22Rv1 (cell line): ENCODE data around the gene ATP6AP2.
"Not testable (repeated sequence)": the region's sequence is repeated elsewhere in the genome, so short reads cannot be mapped to it uniquely, and the experiment has no call there.

Source experiments
- H3K27ac ChIP-seq: fragments of 450-650 bp; 2 replicates; pipeline ENCODE4 v1.5.1; 2017
- ZFX ChIP-seq: fragments of 450-650 bp; IDR thresholded peaks from 2 replicates; pipeline ENCODE4 v1.6.1; 2017; ENCODE audit warnings: antibody characterized with exemption, borderline replicate concordance
- TF ChIP-seq, protein P1 (sequence below): fragments of 450-650 bp; IDR thresholded peaks from 2 replicates; pipeline ENCODE4 v1.5.1; 2017; ENCODE audit warnings: mild to moderate bottlenecking

ATP6AP2 gene

DNA sequence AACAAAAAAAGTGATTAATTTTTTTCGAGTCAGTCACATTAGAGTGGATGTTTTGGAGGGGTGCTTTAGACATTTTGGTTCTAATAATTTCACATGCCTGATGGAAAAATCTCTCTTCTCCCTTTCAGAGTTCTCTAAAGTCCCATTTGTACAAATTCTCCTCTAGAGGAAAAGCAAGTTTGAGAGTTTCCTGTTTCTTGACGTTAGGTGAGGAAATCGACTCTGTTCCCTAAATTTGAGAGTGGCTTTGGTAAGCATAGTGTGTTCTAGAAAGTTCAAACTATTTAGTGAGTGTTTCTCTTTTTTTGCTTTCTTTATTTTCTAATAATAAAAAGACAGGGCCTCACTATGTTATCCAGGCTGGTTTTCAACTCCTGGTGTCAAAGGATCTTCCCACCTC, 1.6 kb upstream of the ATP6AP2 start:
- H3K27ac ChIP-seq, result no peak overlapping the region
- TF ChIP-seq, protein P1, sequence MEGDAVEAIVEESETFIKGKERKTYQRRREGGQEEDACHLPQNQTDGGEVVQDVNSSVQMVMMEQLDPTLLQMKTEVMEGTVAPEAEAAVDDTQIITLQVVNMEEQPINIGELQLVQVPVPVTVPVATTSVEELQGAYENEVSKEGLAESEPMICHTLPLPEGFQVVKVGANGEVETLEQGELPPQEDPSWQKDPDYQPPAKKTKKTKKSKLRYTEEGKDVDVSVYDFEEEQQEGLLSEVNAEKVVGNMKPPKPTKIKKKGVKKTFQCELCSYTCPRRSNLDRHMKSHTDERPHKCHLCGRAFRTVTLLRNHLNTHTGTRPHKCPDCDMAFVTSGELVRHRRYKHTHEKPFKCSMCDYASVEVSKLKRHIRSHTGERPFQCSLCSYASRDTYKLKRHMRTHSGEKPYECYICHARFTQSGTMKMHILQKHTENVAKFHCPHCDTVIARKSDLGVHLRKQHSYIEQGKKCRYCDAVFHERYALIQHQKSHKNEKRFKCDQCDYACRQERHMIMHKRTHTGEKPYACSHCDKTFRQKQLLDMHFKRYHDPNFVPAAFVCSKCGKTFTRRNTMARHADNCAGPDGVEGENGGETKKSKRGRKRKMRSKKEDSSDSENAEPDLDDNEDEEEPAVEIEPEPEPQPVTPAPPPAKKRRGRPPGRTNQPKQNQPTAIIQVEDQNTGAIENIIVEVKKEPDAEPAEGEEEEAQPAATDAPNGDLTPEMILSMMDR, result no peak
- TF ChIP-seq ZFX, result no peak

DNA sequence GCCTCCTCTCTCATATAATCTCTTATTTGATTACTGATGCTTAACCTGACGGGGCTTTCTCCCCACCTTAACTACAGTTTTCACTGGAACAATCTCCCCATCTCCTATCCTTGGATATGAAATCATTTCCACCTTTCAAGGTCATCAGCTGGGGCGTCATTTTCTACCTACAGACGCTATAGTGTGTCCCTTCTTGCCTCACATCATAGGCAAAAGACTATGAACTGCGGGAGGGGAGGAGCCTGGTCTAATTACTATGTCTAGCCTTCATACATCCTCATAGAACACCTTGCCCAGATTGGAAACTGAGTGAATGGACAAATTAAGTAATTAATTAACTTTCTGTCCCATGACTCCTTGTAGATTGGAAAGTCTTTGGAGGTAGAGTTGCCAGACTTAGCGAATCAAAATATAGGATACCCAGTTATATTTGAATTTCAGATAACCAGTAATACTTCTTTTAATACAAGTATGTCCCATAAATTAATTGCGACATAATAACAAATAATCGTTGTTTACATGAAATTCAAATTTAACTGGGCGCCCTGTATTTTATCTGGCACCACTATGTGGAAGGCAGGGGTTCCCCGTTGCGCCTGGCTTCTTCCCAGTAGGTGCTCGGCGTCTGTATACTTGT, 752 bp upstream of the ATP6AP2 start:
- H3K27ac ChIP-seq, result no peak overlapping the region
- no peak for TF ChIP-seq ZFX
- TF ChIP-seq, protein P1, result no peak

DNA sequence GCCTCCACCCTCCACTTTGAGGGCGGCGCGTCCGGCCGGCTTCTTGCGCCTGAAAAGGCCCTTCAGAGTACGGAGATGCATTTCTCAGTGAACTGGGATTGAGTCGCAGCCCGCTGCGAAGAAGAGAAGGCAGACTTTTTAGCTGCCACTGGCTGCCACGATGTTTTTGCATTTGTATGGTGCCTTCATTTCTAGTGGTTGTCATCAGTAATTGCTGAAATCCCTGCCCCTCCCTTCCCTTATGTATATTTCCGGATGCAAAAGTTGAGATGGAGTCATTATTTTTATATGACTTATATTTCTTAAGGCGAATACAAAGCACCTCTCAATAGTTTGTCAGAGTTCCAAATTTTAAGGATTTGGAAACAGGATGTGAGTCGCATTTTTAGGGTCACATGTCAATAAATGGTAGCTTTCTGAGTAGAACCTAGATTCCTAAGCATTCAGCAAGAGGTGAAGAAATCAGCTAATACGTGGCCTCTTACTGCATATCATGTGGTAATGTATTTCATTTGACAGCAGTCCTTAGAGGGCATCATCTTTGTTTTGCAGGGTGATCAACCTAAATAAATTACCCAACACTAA, 658 bp downstream of the ATP6AP2 start:
- H3K27ac ChIP-seq, result peak overlapping the region; percentile 32; the same call in 1 of the 2 replicates
- TF ChIP-seq ZFX, result no peak
- TF ChIP-seq, protein P1, result no peak

DNA sequence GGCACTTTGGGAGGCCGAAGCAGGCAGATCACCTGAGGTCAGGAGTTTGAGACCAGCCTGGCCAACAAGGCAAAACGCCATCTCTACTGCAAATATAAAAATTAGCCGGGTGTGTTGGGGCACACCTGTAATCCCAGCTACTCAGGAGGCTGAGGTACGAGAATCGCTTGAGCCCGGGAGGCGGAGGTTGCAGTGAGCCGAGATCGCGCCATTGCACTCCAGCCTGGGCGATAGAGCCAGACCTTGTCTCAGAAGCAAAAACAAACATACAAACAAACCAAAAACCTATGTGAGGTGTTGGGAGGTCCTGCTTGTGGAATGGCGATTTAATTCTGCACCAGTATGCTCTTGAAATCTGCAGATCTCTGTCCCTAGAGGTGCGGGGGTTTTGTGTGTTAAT, 1.4 kb downstream of the ATP6AP2 start:
- H3K27ac ChIP-seq, result not testable (repeated sequence)

DNA sequence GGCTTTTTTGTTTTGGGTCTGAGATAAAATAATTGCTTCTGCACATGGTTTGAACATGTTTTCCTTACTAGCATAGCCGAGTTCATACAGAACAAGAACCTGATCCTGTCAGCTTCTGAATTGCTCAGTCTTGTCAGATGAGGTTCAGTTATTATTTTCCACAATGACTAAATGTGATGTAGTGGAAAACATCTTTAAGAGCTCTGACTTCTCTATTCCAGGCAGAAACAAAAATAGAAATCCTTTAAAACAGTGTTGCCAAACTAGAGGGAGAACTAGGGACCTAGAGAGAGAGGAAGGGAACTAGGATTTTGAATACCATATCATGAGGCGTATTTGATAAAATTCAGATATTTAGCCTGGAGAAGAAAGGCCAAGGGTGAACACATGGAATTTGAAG, 2.0 kb downstream of the ATP6AP2 start:
- no peak for TF ChIP-seq ZFX
- TF ChIP-seq, protein P1, result no peak
- no peak overlapping the region for H3K27ac ChIP-seq

DNA sequence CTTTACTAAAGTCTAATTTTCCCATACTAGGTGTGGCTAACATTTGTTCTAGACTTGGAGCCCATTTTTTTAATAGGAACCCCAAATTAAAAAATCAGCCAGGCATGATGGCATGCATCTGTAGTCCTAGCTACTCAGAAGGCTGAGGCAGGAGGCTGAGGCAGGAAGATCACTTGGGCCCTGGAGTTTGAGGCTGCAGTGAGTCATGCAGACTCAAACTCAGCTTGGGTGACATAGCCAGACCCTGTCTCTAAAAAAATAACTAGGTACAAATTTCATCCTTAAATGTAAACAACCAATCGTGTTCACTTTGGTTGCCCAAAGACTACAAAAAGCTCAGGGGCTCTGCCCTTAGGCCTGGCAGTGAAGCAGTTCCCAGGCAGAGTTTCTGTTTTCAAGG, 6.9 kb downstream of the ATP6AP2 start:
- not testable (repeated sequence) for H3K27ac ChIP-seq

DNA sequence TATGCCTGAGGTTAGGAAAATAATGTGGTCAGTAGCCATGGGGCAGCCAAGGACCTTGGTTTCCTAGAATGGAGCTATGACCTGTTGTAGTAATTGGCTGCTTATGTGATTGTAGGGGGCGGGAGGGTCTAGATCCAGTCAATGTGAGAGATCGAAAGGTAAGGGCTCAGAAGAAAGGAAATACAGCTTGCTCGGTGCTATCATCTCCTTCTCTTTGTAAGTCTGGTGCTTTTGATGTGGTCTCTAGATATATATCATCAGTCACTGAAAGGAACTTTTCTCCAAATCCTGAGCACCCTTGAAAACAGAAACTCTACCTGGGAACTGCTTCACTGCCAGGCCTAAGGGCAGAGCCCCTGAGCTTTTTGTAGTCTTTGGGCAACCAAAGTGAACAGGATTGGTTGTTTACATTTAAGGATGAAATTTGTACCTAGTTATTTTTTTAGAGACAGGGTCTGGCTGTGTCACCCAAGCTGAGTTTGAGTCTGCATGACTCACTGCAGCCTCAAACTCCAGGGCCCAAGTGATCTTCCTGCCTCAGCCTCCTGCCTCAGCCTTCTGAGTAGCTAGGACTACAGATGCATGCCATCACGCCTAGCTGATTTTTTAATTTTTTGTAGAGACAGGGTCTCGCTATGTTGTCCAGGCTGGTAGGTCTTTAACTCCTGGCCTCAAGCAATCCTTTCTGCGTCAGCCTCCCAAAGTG, 9.0 kb downstream of the ATP6AP2 start:
- H3K27ac ChIP-seq, result not testable (repeated sequence)

DNA sequence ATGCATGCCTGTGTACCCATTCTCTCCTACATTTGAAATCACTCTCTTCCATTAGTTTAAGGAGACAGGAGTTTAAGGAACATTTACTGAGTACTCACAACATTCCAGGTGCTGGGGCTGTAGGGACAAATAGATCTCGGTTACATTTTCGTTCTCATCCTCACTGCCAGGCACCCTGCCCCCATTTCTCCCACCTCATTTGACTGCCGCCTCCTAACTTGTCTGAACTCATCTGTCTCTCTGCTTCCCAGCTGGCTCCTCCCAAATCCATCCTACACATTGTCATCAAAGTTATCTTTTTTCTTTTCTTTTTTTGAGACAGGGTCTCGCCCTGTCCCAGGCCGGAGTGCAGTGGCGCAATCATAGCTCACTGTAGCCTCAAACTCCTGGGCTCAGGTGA, 22.7 kb downstream of the ATP6AP2 start:
- no peak overlapping the region for H3K27ac ChIP-seq
- no peak for TF ChIP-seq ZFX
- TF ChIP-seq, protein P1, result no peak

DNA sequence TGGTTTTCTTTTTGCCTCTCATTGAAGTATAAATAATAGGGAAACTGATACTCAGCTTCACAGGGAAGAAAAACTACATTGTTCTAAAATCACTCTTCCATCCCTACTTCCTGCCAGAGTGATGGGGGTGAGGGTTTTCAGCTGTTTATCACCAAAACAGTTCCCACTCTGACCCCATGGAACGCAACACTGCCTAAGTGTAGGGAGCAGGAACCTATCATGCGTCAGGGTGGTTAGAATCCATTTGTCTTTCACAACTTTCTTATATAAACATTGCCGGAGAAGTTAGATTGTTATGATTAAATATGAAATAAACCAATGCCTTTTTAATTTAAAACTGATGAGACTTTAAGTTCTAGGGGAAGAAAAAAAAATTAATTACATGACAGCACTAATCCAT, 26.6 kb downstream of the ATP6AP2 start:
- H3K27ac ChIP-seq, result no peak overlapping the region
- TF ChIP-seq, protein P1, result no peak
- no peak for TF ChIP-seq ZFX
